ENCODE data around the gene CCDC74A.
"Not testable (repeated sequence)": the region's sequence is repeated elsewhere in the genome, so short reads cannot be mapped to it uniquely, and the experiment has no call there.

CCDC74A gene

DNA sequence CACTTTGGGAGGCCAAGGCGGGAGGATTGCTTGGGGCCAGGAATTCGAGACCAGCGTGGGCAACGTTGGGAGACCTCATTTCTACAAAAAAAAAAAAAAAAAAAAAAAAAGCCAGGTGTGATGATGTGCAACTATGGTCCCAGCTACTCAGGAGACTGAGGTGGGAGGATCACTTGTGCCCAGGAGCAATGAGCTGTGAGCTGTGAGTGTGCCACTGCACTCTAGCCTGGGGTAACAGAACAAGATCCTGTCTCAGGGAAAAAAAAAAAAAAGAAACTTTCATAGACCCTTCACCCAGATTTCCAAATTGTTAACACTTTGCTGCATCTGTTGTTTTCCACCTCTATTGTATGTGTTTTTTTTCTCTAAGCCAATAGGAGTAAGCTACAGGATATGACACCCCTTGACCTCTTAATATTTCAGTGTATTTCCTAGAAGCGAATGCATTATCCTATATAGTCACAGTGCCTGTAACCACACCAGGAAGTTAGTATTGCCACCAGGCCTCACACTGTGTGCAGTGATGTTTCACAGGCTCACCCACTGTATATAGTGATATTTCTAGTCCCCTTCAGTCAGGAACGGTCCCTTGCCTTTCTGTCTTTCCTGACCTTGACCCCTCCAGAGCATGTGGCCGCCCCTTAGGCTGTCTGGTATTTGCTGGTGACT lies 23.5 kb upstream of the CCDC74A start:
- peaks cover 88% of the 10 kb centered on the region for H3K36me3 ChIP-seq (ENCODE audit: insufficient read depth, low read length)
- not testable (repeated sequence) for H3K27me3 ChIP-seq (ENCODE audit: insufficient read depth, low read length); H3K4me1 ChIP-seq (ENCODE audit: insufficient read depth, low read length, severe bottlenecking); H4K20me1 ChIP-seq (ENCODE audit: insufficient read depth, low read length); H3K27ac ChIP-seq (ENCODE audit: low read depth, low read length, poor library complexity, severe bottlenecking); H3F3A ChIP-seq (ENCODE audit: insufficient read depth, low read length); H3K9me3 ChIP-seq (ENCODE audit: low read length); H3K4me3 ChIP-seq (ENCODE audit: low read depth, low read length, poor library complexity, severe bottlenecking); H2AFZ ChIP-seq (ENCODE audit: low read length); H3K9ac ChIP-seq (ENCODE audit: low read length); H3K4me2 ChIP-seq (ENCODE audit: low read length); H3K9me2 ChIP-seq (ENCODE audit: low read depth, low read length); H3K79me2 ChIP-seq (ENCODE audit: insufficient read depth, low read length)

DNA sequence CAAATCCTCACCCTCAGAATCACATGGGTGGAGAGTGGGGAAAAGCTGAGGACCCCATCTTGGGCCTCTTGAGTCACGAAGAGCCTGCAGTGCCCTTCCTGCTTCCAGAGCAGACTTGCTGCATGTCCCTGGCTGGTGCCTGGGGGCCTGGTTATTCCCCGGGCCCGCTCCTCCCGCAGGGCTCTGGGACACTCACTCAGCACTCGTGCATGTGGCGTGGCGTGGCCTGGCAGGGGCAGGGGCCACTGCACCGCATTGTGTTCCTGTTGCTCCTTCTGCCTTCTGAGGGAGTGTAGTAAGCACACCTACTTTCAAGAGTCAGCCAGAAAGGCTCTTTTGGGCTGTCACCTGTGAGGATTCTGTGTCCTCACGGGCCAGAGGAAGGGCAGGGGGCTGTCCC lies 18.1 kb upstream of the CCDC74A start:
- no peak overlapping the region for H3K4me3 ChIP-seq (ENCODE audit: low read depth, low read length, poor library complexity, severe bottlenecking)
- peaks cover 5% of the 10 kb centered on the region for H3K4me1 ChIP-seq (ENCODE audit: insufficient read depth, low read length, severe bottlenecking)
- TF ChIP-seq, protein P1, sequence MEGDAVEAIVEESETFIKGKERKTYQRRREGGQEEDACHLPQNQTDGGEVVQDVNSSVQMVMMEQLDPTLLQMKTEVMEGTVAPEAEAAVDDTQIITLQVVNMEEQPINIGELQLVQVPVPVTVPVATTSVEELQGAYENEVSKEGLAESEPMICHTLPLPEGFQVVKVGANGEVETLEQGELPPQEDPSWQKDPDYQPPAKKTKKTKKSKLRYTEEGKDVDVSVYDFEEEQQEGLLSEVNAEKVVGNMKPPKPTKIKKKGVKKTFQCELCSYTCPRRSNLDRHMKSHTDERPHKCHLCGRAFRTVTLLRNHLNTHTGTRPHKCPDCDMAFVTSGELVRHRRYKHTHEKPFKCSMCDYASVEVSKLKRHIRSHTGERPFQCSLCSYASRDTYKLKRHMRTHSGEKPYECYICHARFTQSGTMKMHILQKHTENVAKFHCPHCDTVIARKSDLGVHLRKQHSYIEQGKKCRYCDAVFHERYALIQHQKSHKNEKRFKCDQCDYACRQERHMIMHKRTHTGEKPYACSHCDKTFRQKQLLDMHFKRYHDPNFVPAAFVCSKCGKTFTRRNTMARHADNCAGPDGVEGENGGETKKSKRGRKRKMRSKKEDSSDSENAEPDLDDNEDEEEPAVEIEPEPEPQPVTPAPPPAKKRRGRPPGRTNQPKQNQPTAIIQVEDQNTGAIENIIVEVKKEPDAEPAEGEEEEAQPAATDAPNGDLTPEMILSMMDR (IDR thresholded peaks at IDR 0.05; ENCODE audit: low read length), result no peak
- no peak for TF ChIP-seq EZH2 (IDR thresholded peaks at IDR 0.05; ENCODE audit: borderline replicate concordance, low read length)
- no peaks in the 10 kb centered on the region for H3K27me3 ChIP-seq (ENCODE audit: insufficient read depth, low read length)
- H3K9me2 ChIP-seq (ENCODE audit: low read depth, low read length), result no peaks in the 10 kb centered on the region
- no peaks in the 10 kb centered on the region for H3K9me3 ChIP-seq (ENCODE audit: low read length)
- no peak overlapping the region for H3K9ac ChIP-seq (ENCODE audit: low read length)
- no peak overlapping the region for H2AFZ ChIP-seq (ENCODE audit: low read length)
- H4K20me1 ChIP-seq (ENCODE audit: insufficient read depth, low read length), result no peaks in the 10 kb centered on the region
- H3F3A ChIP-seq (ENCODE audit: insufficient read depth, low read length), result no peaks in the 10 kb centered on the region
- no peaks in the 10 kb centered on the region for H3K79me2 ChIP-seq (ENCODE audit: insufficient read depth, low read length)
- H3K4me2 ChIP-seq (ENCODE audit: low read length), result no peak overlapping the region
- H3K27ac ChIP-seq (ENCODE audit: low read depth, low read length, poor library complexity, severe bottlenecking), result no peak overlapping the region
- H3K36me3 ChIP-seq (ENCODE audit: insufficient read depth, low read length), result peaks cover 62% of the 10 kb centered on the region

DNA sequence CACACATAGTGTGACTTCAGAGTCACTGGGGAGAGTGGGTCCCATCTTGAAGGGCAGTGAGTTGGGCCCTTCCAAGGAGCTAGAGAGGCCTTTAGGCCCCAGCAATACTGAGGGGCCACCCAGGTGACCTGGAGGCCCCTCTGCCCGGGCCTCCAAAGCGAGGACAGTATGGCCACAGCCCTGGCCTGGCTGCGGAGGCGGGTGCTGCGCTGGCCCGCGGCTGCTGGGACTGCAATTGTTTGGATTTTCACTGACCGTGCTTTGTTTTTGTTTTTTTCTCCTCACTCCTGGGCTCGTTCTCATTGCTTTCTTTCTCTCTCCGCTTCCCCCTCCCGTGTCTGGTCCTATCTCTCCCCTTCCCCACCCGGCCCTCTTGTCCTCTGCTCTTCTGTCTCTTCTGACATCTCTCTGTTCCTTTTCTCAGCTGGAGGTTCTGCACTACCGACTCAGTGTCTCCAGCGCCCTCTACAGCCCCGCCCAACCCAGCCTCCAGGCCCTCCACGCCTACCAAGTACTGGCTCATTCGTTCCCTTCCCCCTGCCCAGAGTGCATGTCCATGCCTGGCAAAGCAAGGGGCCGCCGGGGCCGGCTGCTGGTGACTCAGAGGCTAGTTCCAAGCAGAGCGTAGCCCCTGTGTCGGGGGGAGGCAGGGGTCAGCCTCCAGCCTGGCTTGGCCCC lies 16.3 kb upstream of the CCDC74A start:
- not testable (repeated sequence) for H3K4me2 ChIP-seq (ENCODE audit: low read length); H2AFZ ChIP-seq (ENCODE audit: low read length); H3K27ac ChIP-seq (ENCODE audit: low read depth, low read length, poor library complexity, severe bottlenecking); H3F3A ChIP-seq (ENCODE audit: insufficient read depth, low read length); H3K9me3 ChIP-seq (ENCODE audit: low read length); H3K9me2 ChIP-seq (ENCODE audit: low read depth, low read length); H3K4me3 ChIP-seq (ENCODE audit: low read depth, low read length, poor library complexity, severe bottlenecking); H3K9ac ChIP-seq (ENCODE audit: low read length); H3K79me2 ChIP-seq (ENCODE audit: insufficient read depth, low read length); H4K20me1 ChIP-seq (ENCODE audit: insufficient read depth, low read length); H3K27me3 ChIP-seq (ENCODE audit: insufficient read depth, low read length); H3K4me1 ChIP-seq (ENCODE audit: insufficient read depth, low read length, severe bottlenecking)
- peaks cover 45% of the 10 kb centered on the region for H3K36me3 ChIP-seq (ENCODE audit: insufficient read depth, low read length)
- TF ChIP-seq, protein P1 (IDR thresholded peaks at IDR 0.05; ENCODE audit: low read length), result peak; percentile 29; the same call in 1 of the 2 replicates

DNA sequence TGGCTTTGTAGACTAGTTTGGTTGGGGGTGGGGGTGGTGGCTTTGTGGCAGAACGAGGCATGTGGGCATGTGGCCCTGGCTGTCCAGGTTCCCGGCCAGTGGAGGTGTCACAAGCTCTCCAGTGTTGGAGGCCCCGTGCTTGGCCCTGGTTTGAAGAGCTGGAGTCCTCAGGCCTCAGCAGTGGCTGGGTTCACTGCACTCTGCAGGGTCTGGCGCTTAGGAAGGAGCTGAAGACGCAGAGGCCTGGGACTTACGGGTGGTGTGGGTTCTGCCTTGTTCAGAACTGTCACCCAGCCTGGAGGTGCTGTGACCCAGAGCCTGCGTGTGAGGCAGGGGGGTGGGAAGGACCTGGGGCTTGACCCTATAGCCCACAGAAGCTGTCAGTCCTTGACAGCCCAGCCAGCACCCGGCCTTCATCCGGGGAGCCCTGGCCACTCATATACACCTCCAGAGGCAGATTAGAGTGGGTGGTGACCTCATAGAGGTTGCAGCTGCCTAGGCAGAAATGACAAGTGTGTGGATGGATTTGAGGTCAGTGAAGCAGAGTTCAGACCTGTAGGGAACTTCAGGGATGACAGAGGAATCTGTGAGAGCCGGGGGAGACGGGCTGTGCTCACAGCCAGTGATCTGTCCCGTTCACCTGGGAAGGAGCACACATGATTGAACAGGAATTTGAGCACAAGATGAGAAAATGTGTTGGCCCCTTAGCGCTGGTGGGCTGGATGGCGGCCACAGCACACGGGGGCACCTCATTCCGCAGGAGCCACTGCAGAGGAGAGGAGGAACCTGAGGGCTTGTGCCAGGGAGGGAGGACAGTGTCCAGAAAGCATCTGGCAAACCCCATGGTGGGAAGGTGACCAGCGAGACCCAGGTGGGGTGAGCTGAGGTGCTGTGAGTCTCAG lies 15.5 kb upstream of the CCDC74A start:
- not testable (repeated sequence) for H3K9ac ChIP-seq (ENCODE audit: low read length); H2AFZ ChIP-seq (ENCODE audit: low read length); H3K4me1 ChIP-seq (ENCODE audit: insufficient read depth, low read length, severe bottlenecking); H3K9me2 ChIP-seq (ENCODE audit: low read depth, low read length); H3K79me2 ChIP-seq (ENCODE audit: insufficient read depth, low read length); H3K27me3 ChIP-seq (ENCODE audit: insufficient read depth, low read length); H3K4me3 ChIP-seq (ENCODE audit: low read depth, low read length, poor library complexity, severe bottlenecking); H3F3A ChIP-seq (ENCODE audit: insufficient read depth, low read length); H4K20me1 ChIP-seq (ENCODE audit: insufficient read depth, low read length); H3K27ac ChIP-seq (ENCODE audit: low read depth, low read length, poor library complexity, severe bottlenecking); H3K4me2 ChIP-seq (ENCODE audit: low read length); H3K9me3 ChIP-seq (ENCODE audit: low read length)
- peaks cover 37% of the 10 kb centered on the region for H3K36me3 ChIP-seq (ENCODE audit: insufficient read depth, low read length)

DNA sequence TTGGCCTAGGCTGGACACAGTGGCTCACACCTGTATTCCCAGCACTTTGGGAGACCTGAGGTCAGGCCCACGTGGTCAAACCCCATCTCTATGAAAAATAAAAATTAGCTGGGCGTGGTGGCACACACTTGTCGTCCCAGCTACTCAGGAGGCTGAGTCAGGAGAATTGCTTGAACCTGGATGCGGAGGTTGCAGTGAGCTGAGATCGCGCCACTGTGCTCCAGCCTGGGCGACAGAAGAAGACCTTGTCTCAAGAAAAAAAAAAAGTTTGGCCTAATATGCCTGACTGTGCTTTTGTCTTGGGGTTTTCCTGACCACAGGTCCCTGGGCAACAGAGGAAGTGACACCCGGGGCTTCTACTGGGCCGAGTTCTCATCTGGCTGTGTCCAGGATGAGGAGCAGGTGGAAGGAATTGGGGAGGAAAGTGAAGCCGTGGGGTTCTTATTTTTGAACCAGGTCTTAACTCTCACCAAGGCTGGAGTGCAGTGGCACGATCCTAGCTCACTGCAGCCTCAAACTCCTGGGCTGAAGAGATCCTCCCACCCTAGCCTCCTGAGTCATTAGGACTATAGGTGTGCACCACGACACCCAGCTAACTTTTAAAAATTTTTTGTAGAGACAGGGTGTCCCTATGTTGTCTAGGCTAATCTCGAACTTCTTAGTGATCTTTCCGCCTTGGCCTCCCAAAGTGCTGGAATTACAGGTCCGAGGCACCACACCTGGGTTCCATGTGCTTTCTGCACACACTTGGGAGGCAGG lies 13.1 kb upstream of the CCDC74A start:
- not testable (repeated sequence) for H3K9me3 ChIP-seq (ENCODE audit: low read length); H4K20me1 ChIP-seq (ENCODE audit: insufficient read depth, low read length); H2AFZ ChIP-seq (ENCODE audit: low read length); H3F3A ChIP-seq (ENCODE audit: insufficient read depth, low read length); H3K79me2 ChIP-seq (ENCODE audit: insufficient read depth, low read length); H3K27me3 ChIP-seq (ENCODE audit: insufficient read depth, low read length); H3K9me2 ChIP-seq (ENCODE audit: low read depth, low read length); H3K4me1 ChIP-seq (ENCODE audit: insufficient read depth, low read length, severe bottlenecking); H3K9ac ChIP-seq (ENCODE audit: low read length); H3K4me2 ChIP-seq (ENCODE audit: low read length); H3K4me3 ChIP-seq (ENCODE audit: low read depth, low read length, poor library complexity, severe bottlenecking)
- H3K36me3 ChIP-seq (ENCODE audit: insufficient read depth, low read length), result peaks cover 40% of the 10 kb centered on the region
- H3K27ac ChIP-seq (ENCODE audit: low read depth, low read length, poor library complexity, severe bottlenecking), result peak overlapping the region; percentile 40
